Suprapubic skin (tissue), 4 donors: ENCODE data around the gene IBA57.

Experiments
- CTCF ChIP-seq, 2 donors: fragments of 200-600 bp in 1 of 2; fragments of 450-650 bp in 1 of 2; sonication (generic) in 1 of 2; IDR thresholded peaks; one replicate each; pipeline ENCODE4 v1.5.1; 2016 to 2019; ENCODE audit warnings: antibody characterized with exemption in 2 of 2, mild to moderate bottlenecking in 1 of 2, moderate library complexity in 1 of 2
- EP300 ChIP-seq: sonication (generic); formaldehyde crosslinking; IDR thresholded peaks from one replicate; pipeline ENCODE4 v1.6.1; 2017; ENCODE audit warnings: antibody characterized with exemption
- POLR2A ChIP-seq, 2 donors: fragments of 450-650 bp; IDR thresholded peaks; one replicate each; pipeline ENCODE4 v1.6.1; 2017; ENCODE audit warnings: antibody characterized with exemption in 2 of 2, mild to moderate bottlenecking in 2 of 2, moderate library complexity in 2 of 2
- POLR2AphosphoS5 ChIP-seq, 3 donors: sonication (generic); formaldehyde crosslinking; IDR thresholded peaks; one replicate each; pipeline ENCODE4 v1.6.1; 2017; ENCODE audit warnings: antibody characterized with exemption in 3 of 3

- TF ChIP-seq EP300 (no peak), CTCF (IDR thresholded peaks at IDR 0.05) (no peak), POLR2AphosphoS5 (IDR thresholded peaks at IDR 0.05) (no peak), POLR2A (IDR thresholded peaks at IDR 0.05) (no peak)
Measured at GRCh38 chr1:228158151-228159007, 7.2 kb upstream of the IBA57 start.
